WTC11 (cell line): Measurements from ENCODE around the gene PRAF2. TPM values are rescaled to one million over a fixed set of nuclear protein-coding genes. Genes with fewer than 3 reads are reported as not detected.

Experiments
- total RNA-seq: library from RNA; stranded (reverse); gene quantifications from 3 replicates; pipeline ENCODE4 v1.2.3, GENCODE V29; 2021

PRAF2 gene
- total RNA-seq, 1 experiment from 2014 or later: 14.8 TPM

Other genes with a start within 250 kb of the PRAF2 start
- gene ERAS, start 247.5 kb downstream of the PRAF2 start, total RNA-seq: not detected in 3 replicates
- gene PCSK1N, start 238.4 kb downstream of the PRAF2 start, total RNA-seq: 7.4 to 8.0 TPM (median 7.5 TPM) in 3 replicates
- gene TIMM17B, start 176.2 kb downstream of the PRAF2 start, total RNA-seq: 99.6 to 120 TPM (median 114 TPM) in 3 replicates
- 79.4 to 81.2 TPM (median 81.2 TPM) in 3 replicates for gene PQBP1, start 176.1 kb downstream of the PRAF2 start, total RNA-seq
- gene SLC35A2, start 162.4 kb downstream of the PRAF2 start, total RNA-seq: 18.0 to 21.0 TPM (median 20.2 TPM) in 3 replicates
- gene PIM2, start 155.0 kb downstream of the PRAF2 start, total RNA-seq: 146 to 184 TPM (median 182 TPM) in 3 replicates
- gene OTUD5, start 116.4 kb downstream of the PRAF2 start, total RNA-seq: 50.9 to 52.6 TPM (median 51.1 TPM) in 3 replicates
- 4.9 to 5.4 TPM (median 5.2 TPM) in 3 replicates for gene KCND1, start 102.2 kb downstream of the PRAF2 start, total RNA-seq
- 60.0 to 70.7 TPM (median 60.9 TPM) in 3 replicates for gene GRIPAP1, start 71.7 kb downstream of the PRAF2 start, total RNA-seq
- 46.4 to 51.2 TPM (median 50.0 TPM) in 3 replicates for gene TFE3, start 30.6 kb downstream of the PRAF2 start, total RNA-seq
- 13.0 to 15.2 TPM (median 14.4 TPM) in 3 replicates for gene CCDC120, start 15.0 kb downstream of the PRAF2 start, total RNA-seq
- gene WDR45, start 5.9 kb upstream of the PRAF2 start, total RNA-seq: 20.0 to 23.9 TPM (median 21.4 TPM) in 3 replicates
- gene GPKOW, start 49.7 kb upstream of the PRAF2 start, total RNA-seq: 18.5 to 19.9 TPM (median 19.0 TPM) in 3 replicates
- gene MAGIX, start 88.8 kb upstream of the PRAF2 start, total RNA-seq: 1.2 to 2.4 TPM (median 2.0 TPM) in 3 replicates
- 11.8 to 12.9 TPM (median 12.4 TPM) in 3 replicates for gene PLP2, start 97.9 kb upstream of the PRAF2 start, total RNA-seq
- gene PRICKLE3, start 112.4 kb upstream of the PRAF2 start, total RNA-seq: 12.5 to 14.6 TPM (median 12.8 TPM) in 3 replicates
- gene SYP, start 126.2 kb upstream of the PRAF2 start, total RNA-seq: 4.8 to 7.0 TPM (median 5.3 TPM) in 3 replicates
- gene CACNA1F, start 159.3 kb upstream of the PRAF2 start, total RNA-seq: 1.6 to 2.7 TPM (median 1.8 TPM) in 3 replicates
- 10.2 to 13.4 TPM (median 13.2 TPM) in 3 replicates for gene CCDC22, start 161.5 kb upstream of the PRAF2 start, total RNA-seq
- gene FOXP3, start 190.7 kb upstream of the PRAF2 start, total RNA-seq: 0.39 to 0.42 TPM (median 0.39 TPM) in 3 replicates
- 7.0 to 14.1 TPM (median 11.3 TPM) in 3 replicates for gene PPP1R3F, start 195.8 kb upstream of the PRAF2 start, total RNA-seq
- gene GAGE10, start 229.6 kb upstream of the PRAF2 start, total RNA-seq: not detected in 3 replicates
- gene GAGE12J, start 248.0 kb upstream of the PRAF2 start, total RNA-seq: not detected in 3 replicates